Naive thymus-derived CD4-positive, alpha-beta T cell (primary cell): Measurements from ENCODE around the gene FAM228A. TPM values are rescaled to one million over a fixed set of nuclear protein-coding genes. Genes with fewer than 3 reads are reported as not detected.
A peak's percentile ranks its signal among the peaks of the same experiment; 100 is the strongest.

Source experiments
- ATAC-seq: fragments of 150-1000 bp; cut with Tn5 transposase; 2 replicates; pipeline ENCODE4 v1.10.0; 2021; ENCODE audit warnings: mild to moderate bottlenecking, moderate library complexity
- CTCF ChIA-PET: fragments of 350-600 bp; sonication (Branson Sonifier 250); formaldehyde crosslinking; loops from one replicate; lab custom pipeline; 2021; ENCODE audit warnings: antibody characterized with exemption; lab: Charles Lee
- POLR2A ChIA-PET: fragments of 350-600 bp; sonication (Branson Sonifier 250); formaldehyde crosslinking; loops from one replicate; lab custom pipeline; 2021; ENCODE audit warnings: antibody characterized with exemption, inconsistent platforms; lab: Charles Lee
- DNase-seq, 9 donors: peaks; one replicate each; pipeline versions ENCODE4 v3.0.0 to v3.0.0-alpha.2; 2020 to 2022; ENCODE audit warnings: mixed read lengths in 1 of 9
- H3K27ac ChIP-seq: one replicate; pipeline ENCODE4 v1.7.0; 2013; ENCODE audit warnings: mild to moderate bottlenecking, low read depth, low read length, moderate library complexity
- H3K27me3 ChIP-seq, 2 donors: one replicate each; pipeline ENCODE4 v1.7.0; 2013; ENCODE audit warnings: low read length in 2 of 2, mild to moderate bottlenecking in 2 of 2, moderate library complexity in 2 of 2; ENCODE audit not compliant: control insufficient read depth in 2 of 2, insufficient read depth in 2 of 2
- H3K36me3 ChIP-seq, 3 experiments: 1 replicate in 2 of 3; 2 replicates in 1 of 3; pipeline ENCODE4 v1.7.0; 2013; ENCODE audit warnings: low read length in 3 of 3, mild to moderate bottlenecking in 3 of 3, moderate library complexity in 1 of 3; ENCODE audit not compliant: insufficient read depth in 3 of 3, control insufficient read depth in 2 of 3
- H3K4me1 ChIP-seq, 2 donors: one replicate each; pipeline ENCODE4 v1.7.0; 2013; ENCODE audit warnings: low read length in 2 of 2, mild to moderate bottlenecking in 2 of 2, moderate library complexity in 1 of 2; ENCODE audit not compliant: control insufficient read depth in 2 of 2, insufficient read depth in 2 of 2
- H3K4me3 ChIP-seq: 2 replicates; pipeline ENCODE4 v1.7.0; 2013; ENCODE audit warnings: mild to moderate bottlenecking, low read length
- H3K9me3 ChIP-seq, 3 experiments: 1 replicate in 2 of 3; 2 replicates in 1 of 3; pipeline ENCODE4 v1.7.0; 2013; ENCODE audit warnings: low read length in 3 of 3; ENCODE audit not compliant: control insufficient read depth in 2 of 3
- H3K27ac Mint-ChIP-seq, 9 donors: one replicate each; pipeline ENCODE4 v1.8.0; 2020 to 2022; ENCODE audit warnings: mixed read lengths in 9 of 9, mild to moderate bottlenecking in 8 of 9, moderate library complexity in 5 of 9, inconsistent platforms in 2 of 9
- H3K27me3 Mint-ChIP-seq, 5 donors: one replicate each; pipeline ENCODE4 v1.8.0; 2021 to 2022; ENCODE audit warnings: mixed read lengths in 5 of 5, mild to moderate bottlenecking in 1 of 5
- H3K36me3 Mint-ChIP-seq, 5 donors: one replicate each; pipeline ENCODE4 v1.8.0; 2020 to 2022; ENCODE audit warnings: mixed read lengths in 5 of 5, mild to moderate bottlenecking in 3 of 5, inconsistent platforms in 1 of 5
- H3K4me1 Mint-ChIP-seq, 7 donors: one replicate each; pipeline ENCODE4 v1.8.0; 2020 to 2022; ENCODE audit warnings: mixed read lengths in 7 of 7, mild to moderate bottlenecking in 3 of 7, inconsistent platforms in 1 of 7
- H3K4me3 Mint-ChIP-seq, 10 donors: one replicate each; pipeline ENCODE4 v1.8.0; 2020 to 2022; ENCODE audit warnings: mild to moderate bottlenecking in 10 of 10, mixed read lengths in 10 of 10, moderate library complexity in 6 of 10, inconsistent platforms in 2 of 10
- H3K9me3 Mint-ChIP-seq, 11 donors: one replicate each; pipeline ENCODE4 v1.8.0; 2020 to 2022; ENCODE audit warnings: mixed read lengths in 11 of 11, mild to moderate bottlenecking in 4 of 11, inconsistent platforms in 1 of 11, moderate library complexity in 1 of 11
- intact Hi-C, 2 donors: fragments of 100-400 bp; cut with micrococcal nuclease; formaldehyde crosslinking; loops; one replicate each; pipeline ENCODE4 v1.15.1; 2023
- polyA plus RNA-seq, 2 donors: library from polyadenylated mRNA; unstranded; fragments of 300-500 nt; fragmentation: Illumina TruSeq; gene quantifications; one replicate each; pipeline ENCODE4 v1.2.3, GENCODE V29; 2021
- total RNA-seq, 6 experiments: library from RNA in 5 of 6; stranded (reverse) in 5 of 6; gene quantifications; 1 replicate in 5 of 6; 2 replicates in 1 of 6; pipeline ENCODE4 v1.2.3 and lab custom pipeline; 2021 to 2026

FAM228A gene
- total and polyA plus RNA-seq, 7 experiments from 2014 or later, result 0.54 to 1.4 (median 0.63) TPM; not detected in 4

DNA sequence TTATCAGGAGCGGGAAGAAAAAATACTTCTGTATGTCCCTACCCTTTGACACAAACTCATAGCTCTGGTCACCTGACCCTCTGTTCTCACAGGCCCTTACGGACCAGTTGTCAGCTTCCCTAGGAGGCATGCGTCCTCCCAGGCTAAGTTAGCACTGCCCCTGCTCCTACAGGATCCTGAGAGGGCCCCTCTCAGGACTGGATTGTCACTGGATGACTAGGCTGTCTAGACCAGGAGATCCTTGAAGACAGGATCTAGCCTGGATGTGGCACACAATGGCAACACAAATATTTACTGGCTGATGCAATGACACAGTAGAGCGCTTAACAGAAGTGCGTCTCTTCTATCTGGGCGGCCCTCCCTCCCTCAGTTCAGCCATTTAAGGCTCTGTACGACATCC is 7.7 kb downstream of the FAM228A start:
- ChIA-PET POLR2A (no interaction called here), CTCF (no interaction called here)
- H3K4me1 Mint-ChIP-seq, result no peaks in the 10 kb centered on the region
- DNase-seq (no peak), ATAC-seq (no peak)
- Histone ChIP-seq H3K4me3 (no peak overlapping the region), H3K27ac (no peak overlapping the region), H3K27me3 (no peaks in the 10 kb centered on the region), H3K9me3 (no peaks in the 10 kb centered on the region), H3K36me3 (no peaks in the 10 kb centered on the region), H3K4me1 (no peaks in the 10 kb centered on the region)
- intact Hi-C loops, result no loop called here
- peaks cover 0 to 7% (median 6%) of the 10 kb centered on the region in 5 donors for H3K36me3 Mint-ChIP-seq
- H3K4me3 Mint-ChIP-seq, result no peak overlapping the region
- H3K9me3 Mint-ChIP-seq, result peaks cover 0 to 6% (median 0%) of the 10 kb centered on the region in 11 donors
- H3K27ac Mint-ChIP-seq, result peak overlapping the region in 1 of 9 donors; percentile 62
- peaks cover 0 to 7% (median 0%) of the 10 kb centered on the region in 5 donors for H3K27me3 Mint-ChIP-seq

- POLR2A ChIA-PET, result no interaction called here
- peaks cover 0 to 11% (median 3%) of the 10 kb centered on the region in 11 donors for H3K9me3 Mint-ChIP-seq
- H3K27me3 Mint-ChIP-seq, result peaks cover 0 to 8% (median 0%) of the 10 kb centered on the region in 5 donors
- DNase-seq (no peak), ATAC-seq (no peak)
- no peaks in the 10 kb centered on the region for H3K4me1 Mint-ChIP-seq
- intact Hi-C loops, result no loop called here
- H3K36me3 ChIP-seq, result no peaks in the 10 kb centered on the region
- H3K36me3 Mint-ChIP-seq, result peaks cover 0 to 13% (median 6%) of the 10 kb centered on the region in 5 donors
- H3K4me3 ChIP-seq, result no peak overlapping the region
- no peaks in the 10 kb centered on the region for H3K27me3 ChIP-seq
- H3K27ac ChIP-seq, result no peak overlapping the region
- no peaks in the 10 kb centered on the region for H3K4me1 ChIP-seq
- CTCF ChIA-PET, result no interaction called here
- H3K9me3 ChIP-seq, result no peaks in the 10 kb centered on the region
- no peak overlapping the region for H3K4me3 Mint-ChIP-seq
- no peak overlapping the region for H3K27ac Mint-ChIP-seq
Observed at GRCh38 chr2:24183366-24184069, 8.7 kb downstream of the FAM228A start.

DNA sequence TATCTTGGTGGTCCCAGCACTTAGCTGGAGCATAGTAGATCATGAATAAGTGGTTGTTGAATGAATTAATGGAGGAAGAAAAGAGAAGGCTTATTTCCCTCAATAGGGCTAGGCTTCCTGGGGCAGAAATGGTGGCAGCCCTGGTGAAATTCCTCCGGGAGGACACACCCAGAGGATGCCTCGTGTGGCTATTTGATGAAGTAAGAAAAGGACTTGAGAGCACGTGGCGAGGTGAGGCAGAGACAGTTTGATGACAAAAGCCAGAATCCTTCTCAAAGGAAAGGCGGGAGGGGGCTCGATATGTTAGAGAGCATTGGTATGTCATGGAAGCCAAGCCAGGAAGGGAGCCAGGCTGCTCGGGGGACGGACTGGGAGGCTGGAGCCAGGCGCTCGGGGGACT is 14.7 kb downstream of the FAM228A start:
- H3K27me3 Mint-ChIP-seq, result peaks cover 0 to 8% (median 6%) of the 10 kb centered on the region in 5 donors
- intact Hi-C loops, result no loop called here
- Histone ChIP-seq H3K36me3 (no peaks in the 10 kb centered on the region), H3K27ac (no peak overlapping the region), H3K4me3 (no peak overlapping the region), H3K27me3 (no peaks in the 10 kb centered on the region), H3K9me3 (no peaks in the 10 kb centered on the region), H3K4me1 (no peaks in the 10 kb centered on the region)
- no peak overlapping the region for H3K4me3 Mint-ChIP-seq
- no peak for ATAC-seq
- peaks cover 0 to 22% (median 19%) of the 10 kb centered on the region in 5 donors for H3K36me3 Mint-ChIP-seq
- ChIA-PET POLR2A (no interaction called here), CTCF (no interaction called here)
- peaks cover 0 to 20% (median 6%) of the 10 kb centered on the region in 11 donors for H3K9me3 Mint-ChIP-seq
- DNase-seq, result no peak
- no peaks in the 10 kb centered on the region for H3K4me1 Mint-ChIP-seq
- peak overlapping the region in 1 of 9 donors; percentile 5 for H3K27ac Mint-ChIP-seq

DNA sequence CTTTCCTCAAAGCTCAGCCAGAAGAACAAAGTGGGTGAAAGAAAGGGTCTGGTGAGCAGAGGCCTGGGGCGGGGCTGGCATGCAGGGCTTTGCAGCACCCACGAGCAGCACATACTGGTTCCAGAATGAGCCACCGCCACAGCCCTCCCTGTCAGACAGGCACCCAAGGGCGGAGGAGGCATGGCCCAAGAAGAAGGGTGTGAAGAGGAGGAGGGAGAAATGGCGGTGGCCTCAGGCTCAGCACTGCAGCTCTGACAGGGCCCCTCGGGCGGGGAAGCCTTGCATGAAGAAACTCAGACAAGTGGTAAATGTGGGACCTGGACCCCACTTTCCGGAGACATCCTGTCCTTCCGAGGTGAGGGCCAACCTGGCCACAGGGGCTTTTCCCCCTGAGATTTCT is 15.7 kb downstream of the FAM228A start:
- intact Hi-C loops, result no loop called here
- H3K4me3 Mint-ChIP-seq, result no peak overlapping the region
- no peak overlapping the region for H3K27ac Mint-ChIP-seq

GRCh38 chr2:24191156-24191555 is 16.3 kb downstream of the FAM228A start:
- H3K36me3 Mint-ChIP-seq, result peaks cover 0 to 22% (median 19%) of the 10 kb centered on the region in 5 donors
- no peak overlapping the region for H3K4me3 Mint-ChIP-seq
- Histone ChIP-seq H3K4me1 (no peaks in the 10 kb centered on the region), H3K9me3 (no peaks in the 10 kb centered on the region), H3K27ac (no peak overlapping the region), H3K4me3 (no peak overlapping the region), H3K27me3 (no peaks in the 10 kb centered on the region), H3K36me3 (no peaks in the 10 kb centered on the region)
- POLR2A ChIA-PET, result no interaction called here
- DNase-seq, result no peak
- no peak overlapping the region for H3K27ac Mint-ChIP-seq
- peaks cover 0 to 8% (median 6%) of the 10 kb centered on the region in 5 donors for H3K27me3 Mint-ChIP-seq
- CTCF ChIA-PET, result interaction anchor here (0.5 kb wide), 1 partner anchor 25 kb away, joined by 3 read pairs; no protein-coding TSS in a partner anchor
- intact Hi-C loops, result no loop called here
- no peak for ATAC-seq
- no peaks in the 10 kb centered on the region for H3K4me1 Mint-ChIP-seq
- peaks cover 0 to 23% (median 7%) of the 10 kb centered on the region in 11 donors for H3K9me3 Mint-ChIP-seq

More for the DNA sequence above, 15.7 kb downstream of the FAM228A start:
- Mint-ChIP-seq H3K27me3 (peaks cover 0 to 8% (median 6%) of the 10 kb centered on the region in 5 donors), H3K36me3 (peaks cover 0 to 22% (median 19%) of the 10 kb centered on the region in 5 donors), H3K4me1 (no peaks in the 10 kb centered on the region), H3K9me3 (peaks cover 0 to 22% (median 7%) of the 10 kb centered on the region in 11 donors)
- DNase-seq (no peak), ATAC-seq (no peak)
- no peak overlapping the region for H3K27ac ChIP-seq
- no peak overlapping the region for H3K4me3 ChIP-seq
- POLR2A ChIA-PET, result no interaction called here
- no peaks in the 10 kb centered on the region for H3K4me1 ChIP-seq
- H3K36me3 ChIP-seq, result no peaks in the 10 kb centered on the region
- H3K27me3 ChIP-seq, result no peaks in the 10 kb centered on the region
- no peaks in the 10 kb centered on the region for H3K9me3 ChIP-seq
- CTCF ChIA-PET, result no interaction called here

DNA sequence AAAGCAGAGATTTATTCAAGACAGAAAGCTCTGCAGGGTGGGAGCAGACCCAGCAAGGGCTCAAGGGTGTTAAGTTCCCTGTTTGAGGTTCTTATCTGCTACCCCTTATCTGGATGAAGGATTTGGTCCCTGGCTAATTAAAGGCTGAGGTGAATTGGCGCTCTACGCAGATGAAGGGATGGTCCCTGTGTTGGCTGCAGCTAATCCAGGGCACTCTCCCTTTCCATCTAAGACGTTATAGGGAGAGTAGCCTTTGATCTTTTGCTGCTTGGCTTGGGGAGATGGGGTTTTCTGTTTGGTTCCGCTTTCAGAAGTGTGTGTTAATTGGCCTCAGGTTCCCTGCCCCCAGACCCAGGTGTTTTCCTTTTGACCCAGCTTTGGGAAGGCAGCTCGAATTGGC is 17.0 kb downstream of the FAM228A start:
- ChIA-PET CTCF (interaction anchor here (0.5 kb wide), 1 partner anchor 25 kb away, joined by 3 read pairs; no protein-coding TSS in a partner anchor), POLR2A (no interaction called here)

More for the DNA sequence above, 17.0 kb downstream of the FAM228A start:
- Histone ChIP-seq H3K4me3 (no peak overlapping the region), H3K36me3 (no peaks in the 10 kb centered on the region), H3K27ac (no peak overlapping the region), H3K27me3 (no peaks in the 10 kb centered on the region), H3K9me3 (no peaks in the 10 kb centered on the region), H3K4me1 (no peaks in the 10 kb centered on the region)
- Mint-ChIP-seq H3K4me1 (no peaks in the 10 kb centered on the region), H3K4me3 (no peak overlapping the region), H3K27ac (no peak overlapping the region), H3K36me3 (peaks cover 0 to 22% (median 19%) of the 10 kb centered on the region in 5 donors), H3K9me3 (peaks cover 0 to 28% (median 10%) of the 10 kb centered on the region in 11 donors), H3K27me3 (peaks cover 0 to 13% (median 6%) of the 10 kb centered on the region in 5 donors)
- DNase-seq (no peak), ATAC-seq (no peak)
- intact Hi-C loops, result no loop called here
